Measurements from ENCODE around the gene KIAA0513. TPM values are rescaled to one million over a fixed set of nuclear protein-coding genes. Genes with fewer than 3 reads are reported as not detected.

KIAA0513 gene
- total RNA-seq, 2 experiments from 2014 or later, result 9.0 to 10.9 TPM

DNA sequence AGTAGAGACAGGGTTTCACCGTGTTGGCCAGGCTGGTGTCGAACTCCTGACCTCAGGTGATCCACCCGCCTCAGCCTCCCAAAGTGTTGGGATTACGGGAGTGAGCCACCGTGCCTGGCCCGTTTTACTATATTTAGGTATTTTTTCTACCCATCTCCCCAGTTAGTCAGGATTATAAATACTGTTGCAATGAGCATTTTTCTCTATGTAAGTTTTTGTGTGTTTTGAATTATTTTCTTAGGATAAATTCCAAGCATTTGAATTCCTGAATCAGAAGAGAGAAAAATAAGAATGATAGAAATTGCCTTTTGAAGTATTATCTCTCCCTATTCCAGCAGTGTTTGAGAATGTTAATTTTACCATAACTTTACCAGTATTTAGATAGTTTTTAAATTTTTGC, 36.6 kb downstream of the KIAA0513 start:
- intact Hi-C loops (cut with DNase I, micrococcal nuclease), result no loop called here

DNA sequence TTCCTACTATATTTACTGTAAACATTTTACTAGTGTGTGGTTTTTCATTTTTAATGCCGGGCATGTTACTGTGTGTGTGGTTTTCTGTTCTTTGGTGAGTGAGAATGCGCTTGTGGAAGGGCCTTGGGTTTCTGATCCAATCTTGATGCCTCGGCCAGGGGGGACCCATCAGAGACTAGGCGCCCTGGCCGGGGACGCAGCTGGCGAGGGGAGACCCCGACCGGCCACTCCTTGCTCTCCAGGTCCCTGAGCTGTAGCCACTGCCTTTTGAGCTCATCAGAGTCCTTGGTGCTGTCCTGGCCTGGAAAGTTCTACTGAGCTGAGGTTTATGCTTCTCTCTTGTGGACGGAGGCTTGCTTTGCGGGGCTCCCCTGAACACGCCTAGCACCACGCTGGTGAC, 37.5 kb downstream of the KIAA0513 start:
- Mint-ChIP-seq H3K27me3 (no peaks in the 10 kb centered on the region), H3K36me3 (ENCODE audit: low read depth) (peaks cover 20% of the 10 kb centered on the region), H3K9me3 (no peaks in the 10 kb centered on the region), H3K4me1 (ENCODE audit: low read depth) (peaks cover 21% of the 10 kb centered on the region), H3K27ac (no peak overlapping the region), H3K4me3 (no peak overlapping the region)
- ATAC-seq (ENCODE audit: poor library complexity) (no peak), DNase-seq (no peak)
- no peaks in the 10 kb centered on the region for H3K9me3 ChIP-seq (ENCODE audit: control insufficient read depth in 1 of 2, insufficient read depth in 1 of 2, low read length in 2 of 2)
- H3K4me1 ChIP-seq (ENCODE audit: insufficient read depth, low read length), result peaks cover 15% of the 10 kb centered on the region
- ChIA-PET CTCF (interaction anchor here (1.1 kb wide), 1 partner anchor 21 kb away, joined by 3 read pairs; no protein-coding TSS in a partner anchor), POLR2A (no interaction called here)
- intact Hi-C loops (cut with DNase I, micrococcal nuclease), result no loop called here
- TF ChIP-seq, protein P1, sequence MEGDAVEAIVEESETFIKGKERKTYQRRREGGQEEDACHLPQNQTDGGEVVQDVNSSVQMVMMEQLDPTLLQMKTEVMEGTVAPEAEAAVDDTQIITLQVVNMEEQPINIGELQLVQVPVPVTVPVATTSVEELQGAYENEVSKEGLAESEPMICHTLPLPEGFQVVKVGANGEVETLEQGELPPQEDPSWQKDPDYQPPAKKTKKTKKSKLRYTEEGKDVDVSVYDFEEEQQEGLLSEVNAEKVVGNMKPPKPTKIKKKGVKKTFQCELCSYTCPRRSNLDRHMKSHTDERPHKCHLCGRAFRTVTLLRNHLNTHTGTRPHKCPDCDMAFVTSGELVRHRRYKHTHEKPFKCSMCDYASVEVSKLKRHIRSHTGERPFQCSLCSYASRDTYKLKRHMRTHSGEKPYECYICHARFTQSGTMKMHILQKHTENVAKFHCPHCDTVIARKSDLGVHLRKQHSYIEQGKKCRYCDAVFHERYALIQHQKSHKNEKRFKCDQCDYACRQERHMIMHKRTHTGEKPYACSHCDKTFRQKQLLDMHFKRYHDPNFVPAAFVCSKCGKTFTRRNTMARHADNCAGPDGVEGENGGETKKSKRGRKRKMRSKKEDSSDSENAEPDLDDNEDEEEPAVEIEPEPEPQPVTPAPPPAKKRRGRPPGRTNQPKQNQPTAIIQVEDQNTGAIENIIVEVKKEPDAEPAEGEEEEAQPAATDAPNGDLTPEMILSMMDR (IDR thresholded peaks at IDR 0.05), result no peak
- H3K4me3 ChIP-seq (ENCODE audit: low read length), result no peak overlapping the region
- peaks cover 19% of the 10 kb centered on the region for H3K36me3 ChIP-seq (ENCODE audit: insufficient read depth, low read length)
- no peaks in the 10 kb centered on the region for H3K27me3 ChIP-seq (ENCODE audit: control insufficient read depth in 1 of 2, insufficient read depth in 2 of 2, low read length in 2 of 2)
- no peak overlapping the region for H3K27ac ChIP-seq (ENCODE audit: low read depth in 1 of 2, low read length in 2 of 2)

More for the DNA sequence above, 36.6 kb downstream of the KIAA0513 start:
- CTCF ChIA-PET, result interaction anchor here (0.6 kb wide), 1 partner anchor 320 kb away, joined by 3 read pairs; no protein-coding TSS in a partner anchor
- H3K27ac Mint-ChIP-seq, result no peak overlapping the region
- TF ChIP-seq, protein P1 (IDR thresholded peaks at IDR 0.05), result no peak
- no peak overlapping the region for H3K4me3 ChIP-seq (ENCODE audit: low read length)
- no peak overlapping the region for H3K27ac ChIP-seq (ENCODE audit: low read depth in 1 of 2, low read length in 2 of 2)
- POLR2A ChIA-PET, result no interaction called here
- peaks cover 15% of the 10 kb centered on the region for H3K4me1 ChIP-seq (ENCODE audit: insufficient read depth, low read length)
- DNase-seq (no peak), ATAC-seq (ENCODE audit: poor library complexity) (no peak)
- H3K27me3 Mint-ChIP-seq, result no peaks in the 10 kb centered on the region
- H3K4me1 Mint-ChIP-seq (ENCODE audit: low read depth), result peaks cover 26% of the 10 kb centered on the region
- H3K9me3 Mint-ChIP-seq, result no peaks in the 10 kb centered on the region
- H3K36me3 ChIP-seq (ENCODE audit: insufficient read depth, low read length), result peaks cover 14% of the 10 kb centered on the region
- H3K27me3 ChIP-seq (ENCODE audit: control insufficient read depth in 1 of 2, insufficient read depth in 2 of 2, low read length in 2 of 2), result no peaks in the 10 kb centered on the region
- no peak overlapping the region for H3K4me3 Mint-ChIP-seq
- peaks cover 18% of the 10 kb centered on the region for H3K36me3 Mint-ChIP-seq (ENCODE audit: low read depth)
- H3K9me3 ChIP-seq (ENCODE audit: control insufficient read depth in 1 of 2, insufficient read depth in 1 of 2, low read length in 2 of 2), result no peaks in the 10 kb centered on the region

DNA sequence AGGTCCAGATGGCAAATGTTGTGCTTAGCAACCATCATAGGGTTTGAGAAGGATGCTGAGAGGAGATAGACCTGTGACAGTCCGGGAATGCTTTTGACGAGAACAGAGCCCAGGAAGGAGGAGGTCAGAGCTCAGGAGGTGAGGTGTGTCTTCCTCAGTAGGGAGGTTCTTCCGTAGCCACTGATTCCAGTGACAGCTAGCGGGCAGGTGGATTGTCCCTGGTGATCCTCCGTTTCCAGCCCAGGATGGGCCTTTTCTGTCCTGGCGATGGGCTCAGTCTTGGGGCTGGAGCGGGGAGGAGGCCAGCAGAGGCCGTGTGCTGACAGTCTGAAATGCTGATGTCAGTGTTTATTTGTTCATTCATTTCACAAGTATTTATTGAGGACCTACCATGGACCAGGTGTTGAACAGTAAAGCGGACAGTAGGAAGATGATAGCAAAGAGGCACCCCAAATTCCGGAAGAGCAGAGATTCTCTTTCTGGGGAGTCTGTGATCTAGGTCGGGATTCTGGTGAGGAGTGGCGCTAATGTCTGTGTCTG, 38.8 kb downstream of the KIAA0513 start:
- intact Hi-C loops (cut with DNase I, micrococcal nuclease), result no loop called here
- ChIA-PET POLR2A (no interaction called here), CTCF (no interaction called here)
- Mint-ChIP-seq H3K9me3 (no peaks in the 10 kb centered on the region), H3K36me3 (ENCODE audit: low read depth) (peaks cover 32% of the 10 kb centered on the region), H3K4me3 (no peak overlapping the region), H3K27me3 (no peaks in the 10 kb centered on the region), H3K4me1 (ENCODE audit: low read depth) (peaks cover 18% of the 10 kb centered on the region), H3K27ac (no peak overlapping the region)
- DNase-seq (no peak), ATAC-seq (ENCODE audit: poor library complexity) (no peak)
- peaks cover 27% of the 10 kb centered on the region for H3K36me3 ChIP-seq (ENCODE audit: insufficient read depth, low read length)
- no peaks in the 10 kb centered on the region for H3K27me3 ChIP-seq (ENCODE audit: control insufficient read depth in 1 of 2, insufficient read depth in 2 of 2, low read length in 2 of 2)
- no peak overlapping the region for H3K27ac ChIP-seq (ENCODE audit: low read depth in 1 of 2, low read length in 2 of 2)
- peaks cover 15% of the 10 kb centered on the region for H3K4me1 ChIP-seq (ENCODE audit: insufficient read depth, low read length)
- TF ChIP-seq, protein P1 (IDR thresholded peaks at IDR 0.05), result no peak
- no peaks in the 10 kb centered on the region for H3K9me3 ChIP-seq (ENCODE audit: control insufficient read depth in 1 of 2, insufficient read depth in 1 of 2, low read length in 2 of 2)
- no peak overlapping the region for H3K4me3 ChIP-seq (ENCODE audit: low read length)

All from CD4-positive, alpha-beta T cell (primary cell).